ENCODE data around the gene TMEM18. TPM values are rescaled to one million over a fixed set of nuclear protein-coding genes. Genes with fewer than 3 reads are reported as not detected.

Gene TMEM18
- total and polyA plus RNA-seq, 2 of the 13 experiments (the other 11 are each of a cell fraction or from before 2014, with no cell fraction given) = 45.9 to 49.4 TPM

DNA sequence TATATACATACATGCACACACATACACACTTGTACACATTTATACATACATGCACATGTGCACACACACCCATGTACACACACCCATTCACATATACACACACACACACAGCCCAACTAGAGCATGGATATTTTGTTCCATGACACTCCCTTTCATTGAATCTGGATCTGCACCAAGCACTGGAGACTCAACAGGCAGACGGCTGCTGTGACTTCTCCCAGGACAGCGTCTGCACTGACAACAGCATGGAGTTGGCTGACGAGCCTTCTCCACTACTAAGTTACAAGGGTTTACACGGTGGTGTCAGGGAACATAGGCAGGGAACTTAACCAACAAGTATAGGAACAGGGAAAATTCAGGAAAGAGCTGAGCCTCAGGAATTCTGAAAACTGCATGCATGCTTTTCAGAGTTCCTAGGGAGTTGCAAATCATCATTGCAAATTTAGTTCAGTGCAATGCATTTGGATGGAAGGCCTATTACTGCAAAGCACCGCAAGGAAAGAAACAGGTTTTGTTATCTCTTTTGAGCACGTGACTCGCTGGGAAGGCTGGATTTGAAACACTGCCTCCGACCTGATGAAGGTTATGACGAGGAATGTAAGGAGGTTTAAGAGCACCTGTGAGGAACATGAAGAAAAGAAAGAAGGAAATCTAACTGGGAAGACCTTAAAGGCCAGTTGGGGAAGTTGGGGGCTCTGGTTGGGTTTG, 35.9 kb downstream of the TMEM18 start:
- ChIA-PET POLR2A (no interaction called here), CTCF (ENCODE audit: low intra/inter-chr PET ratio, low total read pairs) (no interaction called here)
- no peaks in the 10 kb centered on the region for H3K36me3 ChIP-seq (replicated peaks in 1 of 2; ENCODE audit: control insufficient read depth in 1 of 2, insufficient read depth in 2 of 2, low read length in 2 of 2)
- H2AFZ ChIP-seq (ENCODE audit: low read length) = no peak overlapping the region
- intact Hi-C loops (cut with micrococcal nuclease; ENCODE audit: unreplicated experiment) (no loop called here), in situ Hi-C loops (cut with HindIII; ENCODE audit: extremely low pct_ligation_motif_present, low pct_unique_long_range_greater_than_20kb) (no loop called here)
- H3K9ac ChIP-seq (ENCODE audit: insufficient read depth, low read depth, low read length) = no peak overlapping the region
- no TSS peak for BruUV-seq (replicated peaks)
- H3K4me1 ChIP-seq (ENCODE audit: insufficient read depth, low read length) = no peaks in the 10 kb centered on the region
- H3K79me2 ChIP-seq (ENCODE audit: insufficient read depth, low read length) = no peaks in the 10 kb centered on the region
- no peaks in the 10 kb centered on the region for H3K9me3 ChIP-seq (ENCODE audit: low read length)
- no peak for ATAC-seq
- H3K27ac ChIP-seq (ENCODE audit: extremely low read length, insufficient read depth, low read length) = no peak overlapping the region
- no peaks in the 10 kb centered on the region for H4K20me1 ChIP-seq (ENCODE audit: insufficient read depth, low read length)
- no peak for FAIRE-seq
- TF ChIP-seq NR3C1 (CRISPR knock-in tag; IDR thresholded peaks at IDR 0.05) = no peak
- no peak for TF ChIP-seq PTBP1 (IDR thresholded peaks at IDR 0.05; ENCODE audit: low read depth, low read length, poor library complexity, severe bottlenecking)
- TF ChIP-seq AKAP8 (CRISPR knock-in tag; IDR thresholded peaks at IDR 0.05) = no peak
- no peak for TF ChIP-seq ZSCAN9 (CRISPR knock-in tag; IDR thresholded peaks at IDR 0.05; ENCODE audit: borderline replicate concordance)
- no peak for TF ChIP-seq NR2F6 (IDR thresholded peaks at IDR 0.05)
- no peak for TF ChIP-seq NR2F6 (CRISPR knock-in tag; IDR thresholded peaks at IDR 0.05)
- H3K4me2 ChIP-seq (ENCODE audit: low read depth, low read length) = no peak overlapping the region
- no peak overlapping the region for H3K4me3 ChIP-seq (replicated peaks in 1 of 3; ENCODE audit: insufficient read depth in 1 of 3, low read depth in 2 of 3, low read length in 3 of 3)
- WGBS (ENCODE audit: low lambda C conversion rate) = 12% methylated on average over 9 of the region's 9 CpGs
- no peak for DNase-seq (ENCODE audit: low spot score)
- peaks cover 0 to 48% of the 10 kb centered on the region in 2 experiments; a peak in 3 of 5 replicates for H3K27me3 ChIP-seq (ENCODE audit: control insufficient read depth in 1 of 2, insufficient read depth in 2 of 2, low read length in 2 of 2)

- ChIA-PET CTCF (ENCODE audit: low intra/inter-chr PET ratio, low total read pairs) (no interaction called here), POLR2A (no interaction called here)
- TF ChIP-seq KMT2B (CRISPR knock-in tag; IDR thresholded peaks at IDR 0.05) (no peak), ZNF18 (CRISPR knock-in tag; IDR thresholded peaks at IDR 0.05; ENCODE audit: insufficient replicate concordance) (no peak), JDP2 (CRISPR knock-in tag; IDR thresholded peaks at IDR 0.05; ENCODE audit: borderline replicate concordance) (no peak), ZBTB33 (CRISPR knock-in tag; IDR thresholded peaks at IDR 0.05) (no peak), ZNF160 (CRISPR knock-in tag; IDR thresholded peaks at IDR 0.05) (no peak), ZNF776 (CRISPR knock-in tag; IDR thresholded peaks at IDR 0.05) (no peak)
- TF ChIP-seq, protein P1, sequence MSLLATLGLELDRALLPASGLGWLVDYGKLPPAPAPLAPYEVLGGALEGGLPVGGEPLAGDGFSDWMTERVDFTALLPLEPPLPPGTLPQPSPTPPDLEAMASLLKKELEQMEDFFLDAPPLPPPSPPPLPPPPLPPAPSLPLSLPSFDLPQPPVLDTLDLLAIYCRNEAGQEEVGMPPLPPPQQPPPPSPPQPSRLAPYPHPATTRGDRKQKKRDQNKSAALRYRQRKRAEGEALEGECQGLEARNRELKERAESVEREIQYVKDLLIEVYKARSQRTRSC (CRISPR knock-in tag; IDR thresholded peaks at IDR 0.05; ENCODE audit: low read depth) = no peak
- Histone ChIP-seq H3K9ac (ENCODE audit: insufficient read depth, low read depth, low read length) (no peak overlapping the region), H3K4me2 (ENCODE audit: low read depth, low read length) (no peak overlapping the region), H3K79me2 (ENCODE audit: insufficient read depth, low read length) (no peaks in the 10 kb centered on the region), H3K27ac (ENCODE audit: extremely low read length, insufficient read depth, low read length) (no peak overlapping the region), H3K27me3 (ENCODE audit: control insufficient read depth in 1 of 2, insufficient read depth in 2 of 2, low read length in 2 of 2) (peaks cover 0 to 38% of the 10 kb centered on the region in 2 experiments; a peak in 3 of 5 replicates), H4K20me1 (ENCODE audit: insufficient read depth, low read length) (no peaks in the 10 kb centered on the region), H3K4me3 (replicated peaks in 1 of 3; ENCODE audit: insufficient read depth in 1 of 3, low read depth in 2 of 3, low read length in 3 of 3) (no peak overlapping the region), H3K4me1 (ENCODE audit: insufficient read depth, low read length) (no peaks in the 10 kb centered on the region), H3K36me3 (replicated peaks in 1 of 2; ENCODE audit: control insufficient read depth in 1 of 2, insufficient read depth in 2 of 2, low read length in 2 of 2) (no peaks in the 10 kb centered on the region), H2AFZ (ENCODE audit: low read length) (no peak overlapping the region), H3K9me3 (ENCODE audit: low read length) (no peaks in the 10 kb centered on the region)
- intact Hi-C loops (cut with micrococcal nuclease; ENCODE audit: unreplicated experiment) = no loop called here
- DNase-seq (ENCODE audit: low spot score) = no peak
- BruUV-seq (replicated peaks) = no TSS peak
- 9% methylated on average over 6 of the region's 6 CpGs for WGBS (ENCODE audit: low lambda C conversion rate)
- in situ Hi-C loops (cut with HindIII; ENCODE audit: extremely low pct_ligation_motif_present, low pct_unique_long_range_greater_than_20kb) = loop anchor here (5.0 kb wide), 2 partner anchors 107 to 347 kb away; no protein-coding TSS in a partner anchor
- FAIRE-seq = no peak
- ATAC-seq = no peak
Observed at GRCh38 chr2:639703-640102, 37.5 kb downstream of the TMEM18 start.

All from HepG2 (cell line).